Cardiac muscle cell (in vitro differentiated cells and primary cell): ENCODE results near the gene GLTPD2. TPM values are rescaled to one million over a fixed set of nuclear protein-coding genes. Genes with fewer than 3 reads are reported as not detected.

Source experiments
- DNase-seq, 2 donors: peaks; one replicate each; pipeline versions ENCODE4 v3.0.0 to v3.0.0-alpha.2; 2010 to 2017; ENCODE audit warnings: low read depth in 1 of 2, low spot score in 1 of 2
- H3K27ac ChIP-seq: fragments of 200-600 bp; sonication (generic); 2 replicates; pipeline ENCODE4 v1.5.1; 2016
- H3K27me3 ChIP-seq: fragments of 200-600 bp; sonication (generic); 2 replicates; pipeline ENCODE4 v1.6.0; 2016; ENCODE audit warnings: control low read depth
- H3K36me3 ChIP-seq: fragments of 200-600 bp; sonication (generic); 2 replicates; pipeline ENCODE4 v1.5.1; 2016; ENCODE audit warnings: control low read depth
- H3K4me1 ChIP-seq: fragments of 200-600 bp; sonication (generic); 2 replicates; pipeline ENCODE4 v1.8.1; 2017; ENCODE audit warnings: low read depth, mild to moderate bottlenecking, mixed run types
- H3K4me3 ChIP-seq: fragments of 200-600 bp; sonication (generic); 2 replicates; pipeline ENCODE4 v1.5.1; 2016; ENCODE audit warnings: mild to moderate bottlenecking
- H3K9me3 ChIP-seq: fragments of 200-600 bp; sonication (generic); 2 replicates; pipeline ENCODE4 v1.5.1; 2017; ENCODE audit warnings: low read depth, mild to moderate bottlenecking, control low read depth
- polyA plus RNA-seq: library from polyadenylated mRNA; unstranded; fragments of >200 nt; fragmentation: Nextera tagmentation; extraction: Ambion mirVana; gene quantifications from 2 replicates; pipeline ENCODE4 v1.2.1, GENCODE V29; 2016
- total RNA-seq: library from RNA; depleted of rRNA; stranded (reverse); fragments of >200 nt; gene quantifications from 2 replicates; pipeline ENCODE4 v1.2.3, GENCODE V29; 2016
- TF ChIP-seq, protein P1 (sequence below): IDR thresholded peaks from 2 replicates; pipeline ENCODE4 v1.5.1; 2012; ENCODE audit warnings: low read depth, mild to moderate bottlenecking, low read length

GLTPD2 gene
- total RNA-seq (not detected in 2 replicates), polyA plus RNA-seq (4.1 and 5.4 TPM in 2 replicates)

DNA sequence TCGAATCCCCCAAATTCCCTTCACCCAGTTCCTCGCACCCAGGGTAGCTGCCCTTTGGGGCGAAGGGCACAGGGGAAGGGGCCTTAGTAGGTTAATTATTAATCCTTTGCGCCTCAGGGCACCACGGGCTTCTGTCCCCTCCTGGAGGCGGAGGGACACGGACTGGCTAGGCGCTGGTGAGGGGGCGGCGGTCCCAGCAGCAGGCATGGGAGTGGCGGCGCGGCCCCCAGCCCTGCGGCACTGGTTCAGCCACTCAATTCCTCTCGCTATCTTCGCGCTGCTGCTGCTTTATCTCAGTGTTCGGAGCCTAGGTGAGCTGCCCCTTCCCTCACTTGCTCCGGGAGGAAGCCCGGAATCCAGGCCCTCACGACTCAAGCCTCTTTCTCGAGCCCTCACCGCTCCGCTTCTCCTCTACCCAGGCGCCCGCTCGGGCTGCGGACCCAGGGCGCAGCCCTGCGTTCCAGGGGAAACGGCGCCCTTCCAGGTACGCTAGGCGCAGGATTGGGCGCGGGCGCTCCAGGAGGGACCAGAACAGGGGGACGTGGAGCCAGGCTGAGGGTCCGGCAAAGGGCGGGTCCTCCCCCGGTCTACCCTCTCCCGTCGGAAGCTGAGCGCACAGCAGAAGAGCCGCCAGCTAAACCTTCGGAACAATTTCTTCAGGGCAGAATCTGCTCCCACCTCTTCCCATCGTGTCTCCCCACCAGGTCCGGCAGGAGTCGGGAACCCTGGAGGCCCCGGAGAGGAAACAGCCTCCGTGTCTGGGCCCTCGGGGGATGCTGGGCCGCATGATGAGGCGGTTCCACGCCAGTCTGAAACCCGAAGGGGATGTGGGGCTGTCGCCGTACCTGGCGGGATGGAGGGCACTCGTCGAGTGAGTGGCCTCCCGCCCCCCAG is at the start of gene GLTPD2:
GLTPD2 (plus strand) TSS at position 158 of the 894 bp plus-strand sequence; CDS start at position 206, 48 bp downstream.
- peak within 1 kb of the TSS; percentile 58 for H3K27ac ChIP-seq
- TF ChIP-seq, protein P1, sequence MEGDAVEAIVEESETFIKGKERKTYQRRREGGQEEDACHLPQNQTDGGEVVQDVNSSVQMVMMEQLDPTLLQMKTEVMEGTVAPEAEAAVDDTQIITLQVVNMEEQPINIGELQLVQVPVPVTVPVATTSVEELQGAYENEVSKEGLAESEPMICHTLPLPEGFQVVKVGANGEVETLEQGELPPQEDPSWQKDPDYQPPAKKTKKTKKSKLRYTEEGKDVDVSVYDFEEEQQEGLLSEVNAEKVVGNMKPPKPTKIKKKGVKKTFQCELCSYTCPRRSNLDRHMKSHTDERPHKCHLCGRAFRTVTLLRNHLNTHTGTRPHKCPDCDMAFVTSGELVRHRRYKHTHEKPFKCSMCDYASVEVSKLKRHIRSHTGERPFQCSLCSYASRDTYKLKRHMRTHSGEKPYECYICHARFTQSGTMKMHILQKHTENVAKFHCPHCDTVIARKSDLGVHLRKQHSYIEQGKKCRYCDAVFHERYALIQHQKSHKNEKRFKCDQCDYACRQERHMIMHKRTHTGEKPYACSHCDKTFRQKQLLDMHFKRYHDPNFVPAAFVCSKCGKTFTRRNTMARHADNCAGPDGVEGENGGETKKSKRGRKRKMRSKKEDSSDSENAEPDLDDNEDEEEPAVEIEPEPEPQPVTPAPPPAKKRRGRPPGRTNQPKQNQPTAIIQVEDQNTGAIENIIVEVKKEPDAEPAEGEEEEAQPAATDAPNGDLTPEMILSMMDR: no peak
- no peaks in the 10 kb centered on the region for H3K4me1 ChIP-seq
- peak within 1 kb of the TSS; percentile 47 for H3K4me3 ChIP-seq
- no peaks in the 10 kb centered on the region for H3K9me3 ChIP-seq
- H3K36me3 ChIP-seq: no peaks in the 10 kb centered on the region
- peak; percentile 11 to 38 for DNase-seq
- H3K27me3 ChIP-seq: peaks cover 10% of the 10 kb centered on the region

- DNase-seq: peak; percentile 46 to 49
- H3K36me3 ChIP-seq: no peaks in the 10 kb centered on the region
- H3K4me1 ChIP-seq: no peaks in the 10 kb centered on the region
- no peak within 1 kb of the TSS for H3K27ac ChIP-seq
- H3K4me3 ChIP-seq: peak within 1 kb of the TSS; percentile 54
- no peaks in the 10 kb centered on the region for H3K9me3 ChIP-seq
- TF ChIP-seq, protein P1: no peak
- H3K27me3 ChIP-seq: peaks cover 92% of the 10 kb centered on the region
These were observed 49.4 kb upstream of the GLTPD2 start, which contains the start of the genes CXCL16 and ZMYND15 for GRCh38 chr17:4739122-4740024. TSS of gene CXCL16 (minus strand) at chr17:4739928. CDS start at chr17:4739339, 589 bp downstream. TSS of gene ZMYND15 (plus strand) at chr17:4739833. CDS start at chr17:4740549, 716 bp downstream.

- Histone ChIP-seq H3K27me3 (peaks cover 98% of the 10 kb centered on the region), H3K9me3 (no peaks in the 10 kb centered on the region), H3K27ac (no peak overlapping the region), H3K36me3 (no peaks in the 10 kb centered on the region), H3K4me3 (peak overlapping the region; percentile 54), H3K4me1 (no peaks in the 10 kb centered on the region)
- DNase-seq: no peak
- TF ChIP-seq, protein P1: no peak
These were observed 48.8 kb upstream of the GLTPD2 start for GRCh38 chr17:4740025-4740351.

DNA sequence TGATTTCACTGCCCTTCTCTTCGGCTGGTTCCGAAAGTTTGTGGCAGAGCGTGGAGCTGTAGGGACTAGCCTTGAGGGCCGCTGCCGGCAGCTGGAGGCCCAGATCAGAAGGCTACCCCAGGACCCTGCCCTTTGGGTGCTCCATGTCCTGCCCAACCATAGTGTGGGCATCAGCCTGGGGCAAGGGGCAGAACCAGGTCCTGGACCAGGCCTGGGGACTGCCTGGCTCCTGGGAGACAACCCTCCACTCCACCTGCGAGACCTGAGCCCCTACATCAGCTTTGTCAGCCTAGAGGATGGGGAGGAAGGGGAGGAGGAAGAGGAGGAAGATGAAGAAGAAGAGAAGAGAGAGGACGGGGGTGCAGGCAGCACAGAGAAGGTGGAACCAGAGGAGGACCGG is 48.2 kb upstream of the GLTPD2 start:
- H3K4me3 ChIP-seq: no peak overlapping the region
- TF ChIP-seq, protein P1: no peak
- H3K27ac ChIP-seq: no peak overlapping the region
- no peak for DNase-seq
- no peaks in the 10 kb centered on the region for H3K9me3 ChIP-seq
- peaks cover 98% of the 10 kb centered on the region for H3K27me3 ChIP-seq
- no peaks in the 10 kb centered on the region for H3K4me1 ChIP-seq
- no peaks in the 10 kb centered on the region for H3K36me3 ChIP-seq

- Histone ChIP-seq H3K36me3 (no peaks in the 10 kb centered on the region), H3K27me3 (peaks cover 99% of the 10 kb centered on the region), H3K4me3 (no peak overlapping the region), H3K9me3 (no peaks in the 10 kb centered on the region), H3K27ac (no peak overlapping the region), H3K4me1 (no peaks in the 10 kb centered on the region)
- TF ChIP-seq, protein P1: no peak
- DNase-seq: no peak
These were observed 47.2 kb upstream of the GLTPD2 start for GRCh38 chr17:4741544-4741943.
